ENCODE data around the gene ARFIP1.
"Not testable (repeated sequence)": the region's sequence is repeated elsewhere in the genome, so short reads cannot be mapped to it uniquely, and the experiment has no call there.

Gene ARFIP1

DNA sequence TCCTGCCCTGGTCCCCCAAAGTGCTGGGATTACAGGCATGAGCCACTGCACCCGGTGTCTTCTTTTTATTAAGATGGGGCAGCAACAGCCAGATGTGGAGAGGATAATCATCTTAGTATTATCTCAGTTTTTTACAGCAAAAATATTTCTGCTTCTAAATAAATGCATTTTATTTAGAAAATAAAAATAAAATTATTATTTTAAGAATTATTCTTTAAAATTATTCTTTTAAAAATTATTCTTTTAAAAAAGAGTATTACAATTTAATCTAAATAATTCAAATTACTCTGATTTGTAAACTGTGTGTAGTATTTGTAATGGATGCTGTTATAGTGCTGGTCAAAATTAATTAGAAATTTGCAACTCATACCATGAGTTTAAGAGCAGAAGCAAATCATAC is 67.6 kb downstream of the ARFIP1 start:
- no peak for DNase-seq (ENCODE audit: low read depth)

DNA sequence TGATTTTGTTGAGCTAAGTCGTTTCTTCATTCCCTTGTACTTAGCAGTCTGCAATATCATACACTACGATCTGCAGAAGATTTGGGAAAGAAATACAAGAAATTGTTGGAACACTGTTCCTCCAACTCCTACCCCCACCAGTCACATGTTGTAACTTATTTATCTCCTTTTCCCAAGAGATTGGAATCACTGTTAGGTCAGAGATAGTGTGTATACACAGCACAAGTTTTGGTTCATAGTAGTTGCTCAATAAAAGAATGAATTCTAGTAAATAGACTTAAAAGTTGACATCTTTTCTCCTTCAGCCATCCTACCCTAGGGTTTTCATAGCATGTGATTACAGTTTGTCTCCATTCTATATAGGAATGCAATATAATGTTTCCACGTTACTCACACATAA is 68.8 kb downstream of the ARFIP1 start:
- DNase-seq (ENCODE audit: low read depth): no peak

DNA sequence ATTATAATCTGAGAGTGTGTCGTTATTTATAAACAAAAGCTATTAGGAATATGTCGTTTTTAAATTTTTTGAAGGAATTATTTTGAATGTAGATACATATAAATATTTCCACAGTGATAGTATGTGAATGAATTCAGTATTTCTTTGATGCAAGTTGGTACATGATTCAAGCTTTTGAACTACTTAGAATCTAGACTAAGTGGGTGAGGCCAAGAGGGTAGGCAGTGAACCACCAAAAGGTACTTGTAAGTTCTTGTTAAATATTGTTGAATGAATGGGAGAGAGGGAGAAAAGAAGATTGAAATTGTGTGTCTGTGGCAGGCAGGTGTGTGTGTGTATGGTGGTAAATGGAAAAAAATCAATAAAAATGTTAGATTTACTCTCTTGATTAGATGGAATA is 69.6 kb downstream of the ARFIP1 start:
- no peak for DNase-seq (ENCODE audit: low read depth)

DNA sequence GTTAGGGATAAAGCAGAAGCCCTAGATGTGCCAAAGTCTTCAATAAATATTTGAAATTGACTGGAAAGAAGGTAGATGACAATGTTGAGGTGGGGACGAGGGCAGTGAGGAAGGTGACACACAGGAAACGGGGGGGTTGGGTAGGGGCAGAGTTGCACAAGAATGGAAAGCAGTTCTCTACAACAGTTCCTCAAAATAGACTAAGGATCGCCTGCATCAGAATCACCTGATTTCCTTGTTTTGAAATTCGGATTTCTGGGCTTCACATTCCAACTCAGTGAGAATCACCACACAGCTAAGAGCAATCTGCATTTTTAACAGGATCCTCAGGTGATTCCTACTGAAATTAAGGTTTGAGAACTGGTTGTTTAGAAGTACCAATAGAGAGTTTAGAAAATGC is 70.6 kb downstream of the ARFIP1 start:
- DNase-seq (ENCODE audit: low read depth): no peak

DNA sequence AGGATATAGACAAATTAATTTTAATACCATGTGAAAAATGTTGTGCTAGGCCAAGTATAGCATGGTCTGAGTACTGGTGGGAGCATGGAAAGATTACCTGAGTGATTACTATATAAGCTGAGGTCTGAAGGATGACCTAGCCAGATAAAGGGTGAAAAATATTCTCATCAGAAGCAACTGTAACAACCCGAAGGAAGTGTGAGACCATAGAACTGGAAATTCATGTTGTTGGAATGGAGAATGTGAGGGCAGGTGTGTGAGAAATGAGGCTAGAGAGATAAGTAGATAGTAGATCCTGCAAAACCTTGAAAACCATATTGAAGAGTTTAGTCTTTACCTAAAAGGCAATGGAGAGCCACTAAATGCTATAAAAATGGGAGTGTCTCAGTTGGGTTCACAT is 71.5 kb downstream of the ARFIP1 start:
- no peak for DNase-seq (ENCODE audit: low read depth)

DNA sequence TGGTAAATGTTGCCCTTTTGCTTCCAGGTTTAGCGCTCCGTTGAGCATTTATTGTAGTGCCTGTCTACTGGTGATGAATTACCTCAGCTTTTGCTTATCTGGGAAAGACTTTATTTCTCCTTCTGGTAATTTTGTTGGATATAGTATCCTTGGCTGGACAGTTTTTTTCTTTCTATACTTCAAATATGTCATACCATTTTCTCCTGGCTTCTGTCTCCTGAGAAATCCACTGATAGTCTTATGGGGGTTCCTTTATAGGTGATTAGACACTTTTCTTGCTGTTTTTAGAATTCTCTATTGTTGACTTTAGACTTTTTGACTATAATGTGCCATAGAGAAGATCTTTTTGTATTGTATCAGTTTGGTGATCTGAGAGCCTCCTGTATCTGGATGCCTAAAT is 73.5 kb downstream of the ARFIP1 start:
- no peak for DNase-seq (ENCODE audit: low read depth)

DNA sequence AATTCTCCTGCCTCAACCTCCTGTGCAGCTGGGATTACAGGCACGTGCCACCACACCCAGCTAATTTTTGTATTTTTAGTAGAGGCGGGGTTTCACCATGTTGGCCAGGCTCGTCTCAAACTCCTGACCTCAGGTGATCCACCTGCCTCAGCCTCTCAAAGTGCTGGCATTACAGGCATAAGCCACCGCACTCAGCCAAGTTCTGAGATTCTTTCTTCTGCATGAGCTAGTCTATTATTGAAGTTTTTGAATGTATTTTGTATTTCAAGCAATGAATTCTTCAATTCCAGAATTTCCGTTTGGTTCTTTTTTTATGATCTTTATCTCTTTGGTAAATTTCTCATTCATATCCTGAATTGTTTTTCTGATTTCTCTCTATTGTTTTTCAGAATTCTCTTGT is 74.3 kb downstream of the ARFIP1 start:
- not testable (repeated sequence) for DNase-seq (ENCODE audit: low read depth)

DNA sequence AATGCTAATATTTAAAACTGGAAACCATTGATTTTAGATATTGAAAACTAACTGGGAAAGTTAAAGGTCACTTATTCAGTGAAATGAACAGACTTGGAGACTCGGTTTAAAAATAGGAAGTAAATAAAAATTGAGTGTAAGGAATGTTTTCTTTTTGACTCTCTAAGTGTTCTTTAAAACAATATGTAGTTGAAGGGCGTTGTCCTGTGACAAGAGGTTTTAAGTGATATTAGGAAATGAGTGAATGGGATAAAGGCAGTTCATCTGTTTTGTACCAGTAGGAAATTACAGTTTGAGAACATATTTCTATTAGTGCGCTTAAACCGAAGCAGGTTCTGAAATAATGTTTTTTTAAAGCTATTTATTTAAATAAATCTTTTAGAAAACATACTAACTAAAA is 77.2 kb downstream of the ARFIP1 start:
- no peak for DNase-seq (ENCODE audit: low read depth)

DNA sequence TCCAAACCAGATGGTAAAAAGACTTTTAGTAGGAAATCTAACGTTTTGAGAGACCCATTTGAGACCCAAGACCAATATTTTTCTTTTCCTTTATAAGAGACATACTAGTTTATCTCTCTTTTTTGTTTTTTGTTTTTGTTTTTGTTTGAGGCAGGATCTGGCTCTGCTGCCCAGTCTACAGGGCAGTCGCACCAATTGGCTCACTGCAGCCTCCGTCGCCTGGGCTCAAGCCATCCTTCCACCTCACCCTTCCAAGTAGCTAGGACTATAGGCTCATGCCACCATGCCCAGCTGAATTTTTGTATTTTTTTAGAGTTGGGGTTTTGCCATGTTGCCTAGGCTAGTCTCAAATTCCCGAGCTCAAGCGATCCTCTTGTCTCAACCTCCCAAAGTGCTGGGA is 79.2 kb downstream of the ARFIP1 start:
- DNase-seq (ENCODE audit: low read depth): no peak

DNA sequence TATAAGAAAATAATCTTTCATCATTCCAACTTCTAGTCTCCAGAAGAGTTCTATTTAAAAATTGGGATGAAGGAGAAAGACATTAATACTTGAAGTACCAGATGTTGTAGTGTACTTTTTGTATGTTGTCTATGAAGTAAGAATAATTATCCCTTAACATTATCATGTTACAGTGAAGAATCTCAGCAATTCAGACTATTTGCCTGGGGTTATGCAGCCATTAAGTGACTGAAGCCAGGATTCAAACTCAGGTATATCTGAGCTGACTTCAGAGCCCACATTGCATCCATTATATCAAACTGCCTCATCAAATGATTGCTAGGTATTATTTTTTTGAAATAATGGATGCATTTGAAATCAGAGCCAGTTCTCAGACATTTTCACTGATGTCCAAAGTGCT is 80.3 kb downstream of the ARFIP1 start:
- no peak for DNase-seq (ENCODE audit: low read depth)

DNA sequence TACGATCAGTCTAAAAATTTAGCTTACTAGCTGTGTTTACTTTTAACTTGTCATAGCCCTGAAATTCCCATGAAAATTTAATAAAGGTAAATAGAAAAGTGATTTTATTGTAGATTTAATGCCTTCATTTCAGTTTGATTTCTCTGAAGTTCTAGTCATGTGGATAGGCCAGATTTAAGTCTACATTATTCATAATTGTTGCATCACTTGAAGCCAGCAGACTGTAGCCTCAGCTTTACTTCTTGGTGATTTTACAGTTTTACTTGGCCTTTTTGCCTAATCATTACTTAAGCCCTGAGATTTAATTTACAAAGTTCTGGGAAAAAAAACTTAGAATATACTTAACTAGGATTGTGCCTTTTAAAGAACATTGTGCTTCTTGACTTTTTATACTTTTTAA is 82.9 kb downstream of the ARFIP1 start:
- no peak for DNase-seq (ENCODE audit: low read depth)

DNA sequence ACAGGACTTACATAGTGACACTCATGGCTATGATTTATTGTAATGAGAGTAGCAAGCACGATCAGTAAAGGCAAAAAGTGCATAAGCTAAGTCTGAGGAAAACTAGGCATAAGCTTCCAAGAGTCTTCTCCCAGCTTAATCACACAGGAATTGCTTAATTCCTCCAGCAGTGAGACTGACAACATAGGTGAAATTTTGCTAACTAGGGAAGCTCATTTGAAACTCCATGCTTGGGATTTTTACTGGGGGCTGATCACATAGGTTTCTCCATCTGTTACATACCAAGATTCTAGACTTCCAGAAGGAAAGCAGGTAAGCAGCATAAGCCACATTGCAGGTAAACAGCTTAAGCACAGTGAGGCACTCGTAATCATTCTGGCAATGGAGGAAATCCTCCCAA is 84.6 kb downstream of the ARFIP1 start:
- no peak for DNase-seq (ENCODE audit: low read depth)

DNA sequence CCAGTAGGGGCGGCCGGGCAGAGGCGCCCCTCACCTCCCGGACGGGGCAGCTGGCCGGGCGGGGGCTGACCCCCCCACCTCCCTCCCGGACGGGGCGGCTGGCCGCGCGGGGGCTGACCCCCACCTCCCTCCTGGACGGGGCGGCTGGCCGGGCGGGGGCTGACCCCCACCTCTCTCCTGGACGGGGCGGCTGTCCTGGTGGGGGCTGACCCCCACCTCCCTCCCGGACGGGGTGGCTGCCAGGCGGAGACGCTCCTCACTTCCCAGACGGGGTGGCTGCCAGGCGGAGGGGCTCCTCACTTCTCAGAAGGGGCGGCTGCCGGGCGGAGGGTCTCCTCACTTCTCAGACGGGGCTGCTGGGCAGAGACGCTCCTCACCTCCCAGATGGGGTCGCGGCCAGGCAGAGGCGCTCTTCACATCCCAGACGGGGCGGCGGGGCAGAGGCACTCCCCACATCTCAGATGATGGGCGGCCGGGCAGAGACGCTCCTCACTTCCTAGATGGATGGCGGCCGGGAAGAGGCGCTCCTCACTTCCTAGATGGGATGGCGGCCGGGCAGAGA is 86.8 kb downstream of the ARFIP1 start:
- not testable (repeated sequence) for DNase-seq (ENCODE audit: low read depth)

DNA sequence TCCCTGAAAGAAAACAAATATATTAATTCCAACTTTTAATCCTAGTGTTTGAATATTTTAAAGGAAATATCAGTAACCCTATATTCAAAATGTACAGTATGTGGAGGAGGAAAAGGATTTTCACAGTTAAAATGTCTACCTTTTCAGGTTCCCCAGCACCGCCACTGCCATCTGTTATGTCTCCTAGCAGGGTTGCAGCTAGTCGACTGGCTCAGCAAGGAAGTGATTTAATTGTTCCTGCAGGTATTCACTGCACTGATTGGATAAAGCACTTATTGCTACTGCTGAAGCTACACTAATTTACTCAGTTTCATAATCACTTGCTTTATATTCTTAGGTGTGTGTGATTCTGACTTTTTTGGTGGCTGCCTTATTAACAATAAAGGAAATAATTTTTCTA is 90.9 kb downstream of the ARFIP1 start:
- no peak for DNase-seq (ENCODE audit: low read depth)

DNA sequence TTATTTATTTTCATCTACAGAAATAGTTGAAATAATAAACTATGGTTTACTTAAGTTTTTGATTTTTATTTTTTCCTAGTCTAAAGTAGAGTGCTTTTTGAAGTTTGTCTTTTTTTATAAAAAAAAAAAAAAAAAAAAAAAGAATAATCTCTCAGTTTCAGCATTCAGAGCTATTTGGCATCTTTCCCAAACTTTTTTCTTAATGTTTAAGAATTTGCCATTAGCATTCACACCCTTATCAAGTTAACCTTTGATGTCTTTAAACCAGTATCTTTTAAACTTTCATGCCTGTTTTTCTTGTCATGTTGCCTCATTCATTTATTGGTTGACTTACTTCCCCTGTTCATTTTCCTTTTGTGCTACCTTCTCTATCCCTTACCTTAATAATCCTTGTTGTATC is 95.5 kb downstream of the ARFIP1 start:
- no peak for DNase-seq (ENCODE audit: low read depth)

DNA sequence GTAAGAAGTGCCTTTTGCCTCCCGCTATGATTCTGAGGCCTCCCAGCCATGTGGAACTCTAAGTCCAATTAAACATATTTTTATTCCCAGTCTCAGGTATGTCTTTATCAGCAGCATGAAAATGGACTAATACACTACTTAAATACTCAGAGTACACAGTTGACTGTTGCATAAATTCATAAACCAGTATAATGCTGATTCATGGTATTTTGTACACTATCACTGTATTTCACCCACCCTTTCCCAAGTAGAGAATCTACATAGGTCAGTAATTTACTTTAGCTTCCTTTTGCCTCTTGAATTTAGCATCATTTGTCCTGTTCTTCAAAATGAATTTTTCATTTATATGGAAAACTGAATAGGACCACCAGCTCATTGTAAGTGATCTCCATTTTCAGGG is 98.1 kb downstream of the ARFIP1 start:
- no peak for DNase-seq (ENCODE audit: low read depth)

DNA sequence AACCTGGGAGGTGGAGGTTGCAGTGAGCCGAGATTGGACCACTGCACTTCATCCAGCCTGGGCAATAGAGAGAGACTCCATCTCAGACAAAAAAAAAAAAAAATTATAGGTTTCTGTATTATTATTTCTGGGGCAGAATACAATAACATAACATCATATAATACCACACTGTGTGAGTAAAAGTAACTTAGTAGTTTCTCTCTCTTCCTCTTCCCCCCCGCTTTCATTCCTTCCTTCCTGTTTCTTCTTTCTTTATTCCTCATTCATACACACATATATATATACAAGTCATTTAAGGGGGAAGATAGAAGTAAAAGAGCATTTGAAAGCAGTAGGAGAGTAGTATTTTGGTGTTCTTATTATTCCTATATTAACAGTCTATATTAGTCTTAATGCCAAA is 100.5 kb downstream of the ARFIP1 start:
- no peak for DNase-seq (ENCODE audit: low read depth)

DNA sequence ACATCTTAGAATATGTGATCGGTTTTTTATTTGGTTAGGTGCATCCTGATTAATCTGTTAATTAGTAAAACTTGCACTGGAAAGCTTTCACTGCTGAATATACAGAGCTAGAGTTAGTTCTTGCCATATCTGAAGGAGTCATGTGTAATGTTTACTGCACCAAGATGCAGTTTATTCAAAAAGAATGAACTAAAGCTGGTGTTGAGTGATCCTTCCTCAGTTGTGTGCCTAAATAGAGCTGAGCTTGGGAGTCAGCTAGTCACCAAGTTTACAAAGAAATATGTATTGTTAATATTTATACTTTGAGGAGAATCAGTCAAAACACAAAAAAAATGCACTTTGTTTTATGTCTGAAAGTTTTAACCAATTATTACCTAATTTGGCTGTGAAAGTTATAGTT is 102.2 kb downstream of the ARFIP1 start:
- no peak for DNase-seq (ENCODE audit: low read depth)

DNA sequence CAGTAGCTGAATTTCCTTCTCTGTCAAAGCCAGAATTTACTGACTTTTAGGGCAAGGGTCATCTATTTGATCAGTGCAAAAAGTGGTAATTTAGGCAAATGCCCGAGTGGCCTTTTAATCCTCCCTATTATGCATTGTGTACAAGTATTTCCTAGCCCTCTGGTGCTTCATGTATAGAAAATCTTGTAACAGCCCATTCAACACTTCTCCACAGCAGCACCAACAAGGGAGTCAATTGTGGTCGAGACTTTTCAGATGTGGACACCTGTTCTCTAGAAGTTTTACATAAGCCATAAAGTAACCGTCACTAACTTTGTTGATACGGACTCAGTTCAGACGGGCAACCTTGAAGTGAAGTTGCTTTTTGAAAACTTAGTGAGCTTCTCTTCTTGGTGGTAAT is 105.4 kb downstream of the ARFIP1 start:
- no peak for DNase-seq (ENCODE audit: low read depth)

DNA sequence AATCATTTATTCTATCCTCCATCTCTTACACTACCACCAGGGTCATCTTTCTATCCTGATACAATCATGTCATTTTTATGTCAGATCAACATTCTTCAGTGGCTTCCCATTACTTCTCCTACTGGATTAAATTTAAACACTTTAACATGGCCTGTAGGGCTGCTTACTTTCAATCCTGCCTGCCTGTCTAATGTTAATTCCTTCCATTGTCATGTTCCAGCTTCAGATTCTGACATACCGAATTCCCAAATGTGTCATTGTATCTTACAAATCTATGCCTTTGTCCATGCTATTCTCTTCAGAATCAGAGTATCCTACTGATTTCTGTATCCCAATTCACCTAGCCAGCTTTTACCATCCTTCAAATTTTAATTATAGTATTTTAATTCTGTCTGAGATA is 106.4 kb downstream of the ARFIP1 start:
- no peak for DNase-seq (ENCODE audit: low read depth)

DNA sequence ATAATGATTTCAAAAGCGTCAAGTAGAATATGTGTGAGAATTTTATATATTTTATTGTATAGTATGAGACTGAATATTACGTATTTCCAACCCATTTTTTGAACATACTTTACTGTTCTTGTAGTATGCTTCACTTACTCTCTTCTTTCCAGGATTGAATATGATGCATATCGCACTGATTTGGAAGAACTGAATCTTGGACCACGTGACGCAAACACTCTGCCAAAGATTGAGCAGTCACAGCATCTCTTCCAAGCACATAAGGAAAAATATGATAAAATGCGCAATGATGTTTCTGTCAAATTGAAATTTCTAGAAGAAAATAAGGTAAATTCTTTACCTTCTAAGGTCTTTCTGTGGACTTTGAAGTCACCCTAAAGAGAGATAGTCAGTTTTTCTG is 108.2 kb downstream of the ARFIP1 start:
- no peak for DNase-seq (ENCODE audit: low read depth)

DNA sequence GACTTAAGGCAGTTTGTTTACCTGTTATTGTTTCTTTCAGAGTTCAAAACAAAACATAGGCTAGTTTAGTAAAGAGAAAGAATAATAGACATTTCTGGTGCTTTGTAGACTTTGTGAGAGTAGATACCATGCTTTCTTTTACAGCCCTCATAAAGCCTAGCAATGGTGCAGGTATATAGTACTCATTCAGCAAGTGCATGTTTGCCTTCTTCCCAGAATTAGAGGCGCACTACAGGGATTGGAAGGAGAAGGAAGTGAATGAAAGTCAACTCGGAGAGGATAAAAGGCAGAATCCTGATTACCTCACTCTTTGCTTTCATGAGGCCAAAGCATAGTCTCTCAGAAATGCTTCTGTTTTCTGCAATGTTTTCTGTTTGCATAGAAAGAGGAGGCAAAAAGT is 113.2 kb downstream of the ARFIP1 start:
- no peak for DNase-seq (ENCODE audit: low read depth)

DNA sequence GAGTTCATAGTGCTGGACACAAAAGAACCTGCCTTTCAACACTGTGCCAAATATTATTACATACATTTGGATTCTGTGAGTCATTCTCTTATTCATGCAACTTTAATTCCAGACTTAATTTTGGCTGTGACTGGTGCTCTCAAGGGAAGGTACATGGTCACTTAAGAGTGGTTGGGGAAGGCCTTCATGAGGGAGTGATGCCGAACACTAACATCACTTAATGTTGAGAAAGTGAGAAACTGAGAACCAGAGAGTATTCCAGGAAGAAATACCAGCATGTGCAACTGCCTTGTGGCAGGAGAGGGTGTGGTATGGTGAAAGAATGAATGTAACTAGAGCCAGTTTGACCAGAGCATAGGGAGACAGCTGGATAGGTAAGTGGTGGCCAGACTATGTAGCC is 114.9 kb downstream of the ARFIP1 start:
- DNase-seq (ENCODE audit: low read depth): peak; percentile 21

DNA sequence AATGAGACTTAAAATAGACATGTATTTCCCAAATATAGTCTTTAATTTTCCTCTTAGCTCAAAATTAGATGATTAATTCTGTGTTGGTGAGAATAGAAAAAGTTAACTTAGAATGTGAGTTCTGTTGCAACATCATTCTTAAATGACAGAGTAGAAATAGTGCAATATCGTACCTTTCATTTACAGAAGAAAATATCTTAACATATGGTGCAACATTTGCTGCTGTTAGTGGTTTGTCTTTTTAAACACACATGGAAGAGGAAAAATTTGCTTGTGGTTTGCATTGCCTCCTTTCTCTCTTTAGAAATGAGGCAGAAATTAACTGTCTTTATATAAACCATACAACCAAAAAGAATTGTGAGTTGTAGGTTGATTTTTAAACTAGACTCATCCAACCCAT is 117.1 kb downstream of the ARFIP1 start:
- no peak for DNase-seq (ENCODE audit: low read depth)

DNA sequence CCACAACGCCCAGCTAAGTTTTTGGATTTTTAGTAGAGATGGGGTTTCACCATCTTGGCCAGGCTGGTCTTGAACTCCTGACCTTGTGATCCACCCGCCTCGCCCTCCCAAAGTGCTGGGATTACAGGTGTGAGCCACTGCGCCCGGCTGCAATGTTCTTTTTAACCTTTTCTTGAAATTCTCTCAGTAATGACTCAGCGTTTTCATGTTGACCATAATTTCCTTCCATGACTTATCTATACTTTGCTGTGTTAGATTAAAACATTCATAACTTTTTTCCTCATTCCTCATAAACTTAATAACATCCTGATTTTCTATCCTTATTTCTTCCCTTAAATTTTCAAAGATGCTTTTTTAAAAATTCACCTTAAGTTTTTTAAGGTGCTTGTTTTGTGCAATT is 118.4 kb downstream of the ARFIP1 start:
- not testable (repeated sequence) for DNase-seq (ENCODE audit: low read depth)
